H4 (cell line): Measurements from ENCODE around the gene ALOX15B. TPM values are rescaled to one million over a fixed set of nuclear protein-coding genes. Genes with fewer than 3 reads are reported as not detected.

Experiments
- DNase-seq: peaks from one replicate; pipeline ENCODE4 v3.0.0-alpha.2; 2015; ENCODE audit warnings: low spot score
- total RNA-seq: library from RNA; depleted of rRNA; stranded (reverse); fragments of >200 nt; shearing (Covaris generic); gene quantifications from 2 replicates; pipeline ENCODE4 v1.2.3, GENCODE V29; 2014; rRNA removed

ALOX15B gene
- total RNA-seq, 1 experiment from 2014 or later: not detected

- DNase-seq: no peak
Observed at GRCh38 chr17:8080208-8080798, 41.4 kb downstream of the ALOX15B start.

- DNase-seq: no peak
Observed at GRCh38 chr17:8080799-8081219, 42.0 kb downstream of the ALOX15B start.

- DNase-seq: no peak
Observed at GRCh38 chr17:8081876-8082275, 43.0 kb downstream of the ALOX15B start.

GRCh38 chr17:8082292-8082691, 43.4 kb downstream of the ALOX15B start:
- DNase-seq: no peak

- DNase-seq: no peak
Observed at GRCh38 chr17:8084250-8084649, 45.4 kb downstream of the ALOX15B start.

GRCh38 chr17:8087075-8087951, 48.5 kb downstream of the ALOX15B start, which contains the start of gene ALOX12B:
TSS of gene ALOX12B (minus strand) at chr17:8087716. CDS start at chr17:8087442, 274 bp downstream.
- DNase-seq: no peak

- no peak for DNase-seq
Observed at GRCh38 chr17:8087952-8088230, 49.0 kb downstream of the ALOX15B start.

GRCh38 chr17:8089728-8090127, 50.9 kb downstream of the ALOX15B start:
- DNase-seq: no peak

GRCh38 chr17:8091033-8091687, 52.3 kb downstream of the ALOX15B start:
- DNase-seq: no peak

- no peak for DNase-seq
Observed at GRCh38 chr17:8095361-8095760, 56.5 kb downstream of the ALOX15B start.

- no peak for DNase-seq
Observed at GRCh38 chr17:8096541-8096940, 57.7 kb downstream of the ALOX15B start.

Other genes with a start within 250 kb of the ALOX15B start
- 0.21 and 4.1 TPM in 2 replicates for gene KDM6B, start 204.8 kb upstream of the ALOX15B start, total RNA-seq
- not detected in 2 replicates for gene TMEM88, start 184.0 kb upstream of the ALOX15B start, total RNA-seq
- gene NAA38, start 181.5 kb upstream of the ALOX15B start, total RNA-seq: 70.3 and 104 TPM in 2 replicates
- 4.0 and 7.5 TPM in 2 replicates for gene CYB5D1, start 181.1 kb upstream of the ALOX15B start, total RNA-seq
- 26.5 and 35.0 TPM in 2 replicates for gene CHD3, start 150.3 kb upstream of the ALOX15B start, total RNA-seq
- gene RNF227, start 122.8 kb upstream of the ALOX15B start, total RNA-seq: 1.1 and 3.6 TPM in 2 replicates
- 0.21 TPM in 1 of 2 replicates, not detected in the other for gene KCNAB3, start 109.2 kb upstream of the ALOX15B start, total RNA-seq
- 22.8 and 33.4 TPM in 2 replicates for gene TRAPPC1, start 107.1 kb upstream of the ALOX15B start, total RNA-seq
- gene CNTROB, start 106.9 kb upstream of the ALOX15B start, total RNA-seq: 6.2 and 9.1 TPM in 2 replicates
- gene GUCY2D, start 36.4 kb upstream of the ALOX15B start, total RNA-seq: not detected in 2 replicates
- gene ALOX12B, start 48.7 kb downstream of the ALOX15B start, total RNA-seq: not detected in 2 replicates
- not detected in 2 replicates for gene ALOXE3, start 79.5 kb downstream of the ALOX15B start, total RNA-seq
- 0.14 TPM in 1 of 2 replicates, not detected in the other for gene HES7, start 85.0 kb downstream of the ALOX15B start, total RNA-seq
- gene PER1, start 113.3 kb downstream of the ALOX15B start, total RNA-seq: 4.4 and 4.6 TPM in 2 replicates
- 0.64 TPM in 2 replicates for gene VAMP2, start 123.9 kb downstream of the ALOX15B start, total RNA-seq
- gene TMEM107, start 137.3 kb downstream of the ALOX15B start, total RNA-seq: 1.7 and 13.3 TPM in 2 replicates
- 0.62 and 0.68 TPM in 2 replicates for gene BORCS6, start 151.1 kb downstream of the ALOX15B start, total RNA-seq
- 33.4 and 50.5 TPM in 2 replicates for gene AURKB, start 171.5 kb downstream of the ALOX15B start, total RNA-seq
- 3.0 and 3.3 TPM in 2 replicates for gene CTC1, start 209.0 kb downstream of the ALOX15B start, total RNA-seq
- 13.5 and 18.4 TPM in 2 replicates for gene PFAS, start 210.2 kb downstream of the ALOX15B start, total RNA-seq
- 5.3 and 5.6 TPM in 2 replicates for gene RANGRF, start 249.6 kb downstream of the ALOX15B start, total RNA-seq